Activated CD8-positive, alpha-beta memory T cell treated with anti-CD3 and anti-CD28 coated beads, Interleukin-2, amount 50 U/mL, for 24 hours (primary cell): ENCODE results near the gene MRPL16.
"Not testable (repeated sequence)": the region's sequence is repeated elsewhere in the genome, so short reads cannot be mapped to it uniquely, and the experiment has no call there.

Experiments used
- DNase-seq: peaks from one replicate; pipeline ENCODE4 v3.0.0-alpha.2; 2020; ENCODE audit errors: extremely low read depth

MRPL16 gene

GRCh38 chr11:59810911-59811259 is 307 bp upstream of the MRPL16 start:
- no peak for DNase-seq

- no peak for DNase-seq
Observed at GRCh38 chr11:59807047-59807610, 3.4 kb downstream of the MRPL16 start.

GRCh38 chr11:59804061-59804460 is 6.5 kb downstream of the MRPL16 start:
- DNase-seq, result no peak

DNA sequence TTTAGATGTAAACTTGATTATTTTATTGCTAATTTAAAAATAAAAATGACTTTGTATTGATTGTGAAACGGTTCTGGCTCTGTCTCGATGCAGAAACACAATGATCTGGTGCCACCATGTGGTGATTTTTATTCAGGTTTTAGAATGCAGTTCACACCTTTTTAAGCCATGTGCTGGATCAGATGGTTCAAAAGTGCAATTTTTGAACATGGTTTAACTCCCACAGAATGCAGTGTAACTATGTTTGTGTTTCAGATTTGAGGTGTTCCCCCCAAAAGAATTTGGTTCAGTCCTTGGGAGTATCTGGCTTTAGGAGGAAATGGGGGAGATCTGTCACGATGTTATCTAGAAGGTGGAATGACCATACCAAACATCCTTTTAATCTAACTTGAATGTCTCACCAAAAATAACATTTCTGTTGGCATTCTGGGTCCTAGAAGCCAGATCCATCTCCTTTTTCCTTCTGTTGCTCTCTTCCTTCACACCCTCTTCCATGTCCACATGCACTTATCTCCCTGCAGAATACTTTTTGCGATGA is 7.9 kb downstream of the MRPL16 start:
- DNase-seq, result no peak

DNA sequence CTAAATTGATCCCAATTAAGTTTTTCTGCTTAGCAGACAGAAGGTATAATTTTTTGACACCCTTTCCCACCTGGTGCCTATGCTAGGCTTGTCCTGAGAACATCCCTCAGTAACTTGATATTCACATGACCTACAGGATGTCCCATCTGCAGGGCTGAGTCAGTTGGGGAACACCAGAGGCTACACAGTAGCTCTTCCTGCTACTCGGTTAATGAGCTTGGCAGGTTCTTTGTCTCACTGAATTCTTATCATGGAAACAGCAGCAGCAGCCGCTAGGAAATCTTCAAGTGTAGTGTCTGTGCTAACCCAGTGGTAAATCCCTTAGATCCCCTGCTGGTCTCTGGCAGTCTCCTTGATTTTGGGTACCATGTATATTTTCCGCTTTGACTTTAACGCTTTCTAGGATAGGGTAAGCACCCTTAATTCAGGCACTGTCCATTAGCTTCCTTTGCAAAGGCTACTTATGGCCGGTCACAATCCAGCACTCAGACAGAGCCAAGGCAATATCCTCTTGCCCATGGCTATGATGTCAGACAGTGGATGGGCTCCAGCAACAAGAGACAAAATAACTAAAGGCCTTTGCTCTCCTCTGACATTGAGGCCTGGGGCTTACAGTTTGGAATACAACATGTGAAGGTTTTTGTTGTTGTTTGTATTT is 8.5 kb downstream of the MRPL16 start:
- DNase-seq, result no peak

- no peak for DNase-seq
Observed at GRCh38 chr11:59801160-59801706, 9.3 kb downstream of the MRPL16 start.

DNA sequence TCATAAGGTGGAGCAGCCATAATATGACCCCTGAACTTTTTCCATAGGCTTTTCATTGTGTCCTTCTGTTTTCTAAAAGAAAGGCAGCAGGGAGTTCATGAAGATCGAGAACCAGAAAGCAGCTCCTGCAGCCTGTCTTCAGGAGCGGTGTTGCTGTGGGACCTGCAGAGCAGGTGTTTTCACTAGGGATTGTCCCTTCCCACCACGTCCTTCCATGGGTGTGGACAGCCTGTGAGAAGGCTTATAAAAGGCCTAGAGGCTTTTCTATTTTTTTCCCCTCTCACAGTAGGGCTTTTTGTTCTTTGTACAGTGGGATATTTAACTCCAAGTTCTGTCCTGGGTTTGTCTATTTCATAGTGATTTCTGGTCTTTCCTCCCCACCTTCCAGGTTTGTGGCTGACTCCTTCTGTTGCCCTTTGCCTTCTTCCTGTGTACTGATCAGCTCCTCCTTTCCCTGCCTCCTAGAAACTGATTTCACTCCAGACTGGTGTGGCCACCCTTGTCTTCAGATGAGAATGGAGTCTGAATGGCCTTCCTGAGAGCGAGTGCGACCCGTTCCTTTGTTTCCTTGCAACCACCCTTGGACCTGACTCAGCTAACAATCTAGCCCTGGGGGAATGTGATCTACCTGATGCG is 10.1 kb downstream of the MRPL16 start:
- DNase-seq, result no peak

DNA sequence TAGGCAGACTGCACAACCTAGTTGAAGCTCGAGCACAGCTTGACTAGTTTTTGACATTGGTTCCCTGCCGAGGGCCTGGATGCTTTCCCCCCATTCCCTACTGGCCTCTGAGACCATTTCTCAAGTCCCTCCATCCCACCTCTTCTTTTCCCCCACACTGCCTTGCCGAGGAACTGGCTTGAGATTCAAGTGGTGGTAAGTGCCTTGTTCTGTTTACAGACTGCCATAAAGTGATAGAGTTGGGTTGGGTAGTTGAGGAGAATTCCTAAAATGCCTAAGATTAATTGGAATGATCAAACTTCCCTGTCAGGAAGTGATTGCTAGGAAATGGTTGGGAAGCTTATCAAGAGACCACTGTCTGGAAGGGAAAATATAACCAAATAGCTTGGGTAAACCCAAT is 16.2 kb downstream of the MRPL16 start:
- DNase-seq, result no peak

DNA sequence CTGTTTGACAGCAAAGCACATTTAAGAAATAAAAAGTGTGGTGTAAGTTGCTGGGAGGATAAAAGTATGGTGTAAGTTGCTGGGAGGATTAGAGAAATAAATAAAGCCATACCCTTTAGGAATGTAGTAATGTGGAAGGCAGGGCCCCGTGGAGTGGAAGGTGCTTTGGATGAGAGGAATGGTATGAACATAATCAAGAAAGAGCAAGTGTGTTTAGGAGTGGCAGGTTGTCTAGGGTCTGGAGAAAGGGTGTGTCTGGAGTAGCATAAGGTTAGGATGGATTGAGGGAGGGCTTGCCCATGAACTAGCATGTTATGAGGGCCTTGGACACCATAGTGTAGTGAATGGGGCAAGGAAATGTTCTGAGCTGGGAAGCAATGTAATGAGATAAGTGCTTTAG is 18.1 kb downstream of the MRPL16 start:
- no peak for DNase-seq

DNA sequence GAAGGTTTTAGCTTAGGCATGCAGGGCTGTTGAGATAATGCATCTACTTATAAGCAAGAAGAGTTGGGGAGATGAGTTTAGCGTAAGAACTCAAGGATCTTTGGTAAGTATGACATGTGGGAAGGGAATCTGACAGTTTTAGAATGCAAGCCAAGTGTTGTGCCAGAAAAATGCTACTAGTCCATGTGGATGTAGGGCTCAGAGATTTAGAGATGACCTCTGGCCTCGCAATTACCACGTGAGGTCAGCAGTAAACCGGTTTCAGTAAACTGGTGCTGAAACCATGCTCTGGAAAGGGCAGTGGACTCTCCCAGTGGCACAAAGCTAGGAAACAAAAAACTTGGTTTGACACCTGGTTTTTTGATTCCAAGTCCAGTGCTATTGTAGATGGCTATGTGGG is 18.9 kb downstream of the MRPL16 start:
- DNase-seq, result no peak

DNA sequence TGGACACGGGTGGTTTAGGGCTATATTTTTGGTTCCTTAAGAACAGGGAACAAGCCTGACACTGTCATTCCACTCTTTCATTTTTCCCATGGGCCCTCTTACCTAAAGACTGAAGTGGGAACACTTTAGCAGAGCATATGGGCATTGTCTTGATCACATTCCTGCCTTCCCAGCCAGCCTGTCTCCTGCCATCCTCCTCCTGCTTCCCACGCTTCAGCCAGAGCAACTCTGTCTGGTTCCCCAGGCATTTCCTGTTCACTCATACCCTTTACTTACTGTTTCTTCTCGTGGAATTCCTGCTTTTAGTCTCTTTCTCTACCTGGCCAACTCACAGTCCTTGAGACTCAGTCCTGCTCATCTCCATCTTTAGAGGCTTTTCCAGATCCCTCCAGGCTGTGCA is 22.8 kb downstream of the MRPL16 start:
- no peak for DNase-seq

- no peak for DNase-seq
Observed at GRCh38 chr11:59787255-59787588, 23.4 kb downstream of the MRPL16 start.

DNA sequence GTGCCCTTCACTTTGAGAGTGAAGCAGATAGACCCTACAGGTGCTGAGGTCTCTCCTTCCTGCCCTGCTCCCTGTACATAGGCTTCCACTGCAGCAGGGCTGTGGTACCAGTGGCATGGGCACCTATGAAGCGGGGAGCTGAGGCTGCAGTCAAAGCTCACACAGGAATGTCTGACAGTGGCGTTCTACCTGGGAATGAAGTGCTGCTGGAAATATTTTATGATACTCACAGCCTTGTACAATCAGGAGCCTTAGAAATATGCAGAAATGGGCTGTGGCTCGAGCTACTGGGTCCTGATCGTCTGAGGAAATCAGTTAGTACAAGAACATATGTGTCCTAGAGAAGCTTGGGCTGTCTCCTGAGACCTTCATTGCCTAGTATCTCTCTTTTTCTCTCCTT is 24.8 kb downstream of the MRPL16 start:
- no peak for DNase-seq

DNA sequence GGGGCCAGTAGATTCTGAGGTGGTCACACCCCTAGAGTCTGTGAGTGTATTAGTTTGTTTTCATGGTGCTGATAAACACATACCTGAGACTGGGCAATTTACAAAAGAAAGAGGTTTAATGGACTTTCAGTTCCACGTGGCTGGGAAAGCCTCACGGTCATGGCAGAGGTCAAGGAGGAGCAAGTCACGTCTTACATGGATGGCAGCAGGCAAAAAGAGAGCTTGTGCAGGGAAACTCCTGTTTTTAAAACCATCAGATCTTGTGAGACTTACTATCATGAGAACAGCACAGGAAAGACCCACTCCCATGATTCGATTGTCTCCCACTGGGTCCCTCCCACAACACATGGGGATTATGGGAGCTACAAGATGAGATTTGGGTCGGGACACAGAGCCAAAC is 26.1 kb downstream of the MRPL16 start:
- DNase-seq, result not testable (repeated sequence)

GRCh38 chr11:59783632-59784090 is 26.9 kb downstream of the MRPL16 start:
- DNase-seq, result no peak

- no peak for DNase-seq
Observed at GRCh38 chr11:59782080-59782479, 28.5 kb downstream of the MRPL16 start.

- DNase-seq, result no peak
Observed at GRCh38 chr11:59779487-59779886, 31.1 kb downstream of the MRPL16 start.

- no peak for DNase-seq
Observed at GRCh38 chr11:59778122-59778521, 32.5 kb downstream of the MRPL16 start.

DNA sequence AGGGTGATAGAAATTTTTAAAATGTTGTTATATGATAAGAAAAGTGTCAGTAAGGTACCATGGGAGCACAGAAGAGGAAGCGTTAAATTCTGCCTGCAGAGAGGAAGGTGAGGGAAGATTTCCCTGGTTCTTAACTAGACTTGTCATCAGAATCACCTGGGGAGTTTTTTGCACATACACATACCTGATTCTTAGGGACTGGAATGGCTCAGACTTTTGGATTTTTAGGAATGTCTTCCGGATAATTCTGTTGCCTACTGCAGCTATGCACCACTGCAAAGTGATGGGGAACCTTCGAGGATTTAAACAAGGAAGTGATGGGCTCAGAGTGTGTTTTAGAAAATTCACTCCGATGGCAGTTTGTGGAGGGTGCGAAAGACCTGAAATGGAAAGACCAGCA is 33.5 kb downstream of the MRPL16 start:
- no peak for DNase-seq

DNA sequence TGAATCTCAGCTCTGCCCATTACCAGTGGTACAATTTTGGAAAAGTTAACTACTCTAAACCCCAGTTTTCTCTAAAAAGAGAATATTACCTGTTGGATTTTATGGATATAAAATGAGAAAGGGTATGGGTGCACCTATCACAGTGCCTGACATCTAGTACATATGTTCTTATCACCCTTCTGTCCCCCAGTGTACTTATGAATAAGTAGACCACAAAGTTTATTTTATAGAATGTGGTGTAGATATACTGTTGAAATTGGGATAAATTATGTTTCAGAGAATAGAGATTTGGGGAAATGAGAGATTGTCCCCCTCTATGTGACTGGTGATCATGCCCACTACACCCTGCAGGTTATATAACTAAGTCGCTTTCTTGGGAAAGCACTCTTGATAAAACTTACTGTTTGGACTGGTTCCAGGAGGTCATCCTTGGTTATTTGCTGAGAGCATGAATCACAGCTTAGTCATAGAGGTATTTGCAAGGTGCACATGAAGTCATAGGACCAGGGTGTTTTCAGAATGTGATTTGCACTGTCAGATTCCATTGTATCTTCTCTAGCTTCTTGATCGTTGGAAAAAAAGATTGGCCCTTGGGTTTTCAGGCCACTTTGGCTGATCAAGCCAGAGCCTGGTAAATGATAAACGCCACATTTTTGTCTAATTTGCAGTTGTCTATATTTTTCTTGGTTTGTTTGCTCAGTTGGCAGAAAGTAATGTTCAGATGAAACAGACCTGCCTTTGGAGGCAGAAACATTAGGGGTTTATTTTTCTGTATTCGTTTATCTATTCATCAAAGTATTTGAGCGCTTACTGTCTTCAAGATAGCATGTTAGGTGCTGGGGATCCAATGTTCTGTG is 34.1 kb downstream of the MRPL16 start:
- DNase-seq, result no peak

DNA sequence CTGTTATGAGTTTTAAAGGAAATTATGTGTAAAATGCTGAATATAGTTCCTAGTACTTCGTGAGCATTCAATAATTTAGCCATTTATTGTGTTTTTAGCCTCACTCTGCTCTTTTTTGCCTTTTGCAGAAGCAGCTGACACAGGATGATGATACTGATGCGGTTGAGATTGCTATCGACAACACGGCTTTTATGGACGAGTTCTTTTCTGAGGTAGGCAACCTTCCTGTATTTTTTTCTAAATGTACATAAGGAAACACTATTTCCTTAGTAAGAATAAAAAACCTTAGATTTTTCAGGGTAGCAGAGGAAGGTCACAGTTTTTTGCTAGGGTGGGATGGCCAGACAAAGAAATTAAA is 37.5 kb downstream of the MRPL16 start:
- DNase-seq, result no peak

DNA sequence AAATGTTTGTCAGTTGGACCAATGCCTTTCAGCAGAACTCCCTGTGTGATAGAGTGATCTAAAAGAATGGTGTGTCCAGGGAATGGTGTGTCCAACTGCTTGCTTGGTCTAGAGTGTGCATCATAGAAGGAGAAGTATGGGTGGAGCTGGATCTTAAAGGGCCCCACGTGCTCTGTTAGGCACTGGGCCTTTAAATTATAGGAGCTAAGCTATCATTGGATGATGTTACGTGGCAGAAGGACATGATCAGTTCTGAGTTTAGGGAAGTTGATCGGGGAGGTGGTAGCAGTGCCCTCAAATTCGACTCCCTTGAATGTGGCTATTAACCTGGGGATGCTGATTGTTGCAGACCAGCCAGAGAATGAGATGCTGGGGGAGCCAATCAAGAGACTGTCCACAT is 39.0 kb downstream of the MRPL16 start:
- no peak for DNase-seq
